ENCODE measurements around the gene GPR148.

GPR148 gene

GRCh38 chr2:130749641-130750040 is 20.8 kb downstream of the GPR148 start:
- no peak for DNase-seq (ENCODE audit: low read depth in 2 of 2)

- no peak for DNase-seq (ENCODE audit: low read depth in 2 of 2)
Observed at GRCh38 chr2:130754811-130755210, 25.9 kb downstream of the GPR148 start.

GRCh38 chr2:130755256-130756052 is 26.6 kb downstream of the GPR148 start, which contains the start of gene AMER3:
Gene AMER3, plus strand, starts transcription at chr2:130755540. Its CDS starts 6,533 bp downstream, at chr2:130762073.
- DNase-seq (ENCODE audit: low read depth in 2 of 2): no peak

- no peak for DNase-seq (ENCODE audit: low read depth in 2 of 2)
Observed at GRCh38 chr2:130756053-130756873, 27.4 kb downstream of the GPR148 start.

GRCh38 chr2:130756874-130757668 is 28.2 kb downstream of the GPR148 start:
- DNase-seq (ENCODE audit: low read depth in 2 of 2): no peak

GRCh38 chr2:130759906-130760753 is 31.3 kb downstream of the GPR148 start:
- no peak for DNase-seq (ENCODE audit: low read depth in 2 of 2)

- DNase-seq (ENCODE audit: low read depth in 2 of 2): no peak
Observed at GRCh38 chr2:130760754-130761751, 32.2 kb downstream of the GPR148 start.

GRCh38 chr2:130762031-130762909 is 33.4 kb downstream of the GPR148 start:
- no peak for DNase-seq (ENCODE audit: low read depth in 2 of 2)

- no peak for DNase-seq (ENCODE audit: low read depth in 2 of 2)
Observed at GRCh38 chr2:130762910-130763385, 34.1 kb downstream of the GPR148 start.

- no peak for DNase-seq (ENCODE audit: low read depth in 2 of 2)
Observed at GRCh38 chr2:130763405-130763804, 34.5 kb downstream of the GPR148 start.

GRCh38 chr2:130764035-130764820 is 35.4 kb downstream of the GPR148 start:
- DNase-seq (ENCODE audit: low read depth in 2 of 2): no peak

- DNase-seq (ENCODE audit: low read depth in 2 of 2): no peak
Observed at GRCh38 chr2:130764821-130765115, 35.9 kb downstream of the GPR148 start.

- no peak for DNase-seq (ENCODE audit: low read depth in 2 of 2)
Observed at GRCh38 chr2:130765464-130765863, 36.6 kb downstream of the GPR148 start.

GRCh38 chr2:130766037-130766436 is 37.2 kb downstream of the GPR148 start:
- no peak for DNase-seq (ENCODE audit: low read depth in 2 of 2)

- no peak for DNase-seq (ENCODE audit: low read depth in 2 of 2)
Observed at GRCh38 chr2:130766711-130767407, 38.0 kb downstream of the GPR148 start.

- no peak for DNase-seq (ENCODE audit: low read depth in 2 of 2)
Observed at GRCh38 chr2:130767408-130767775, 38.5 kb downstream of the GPR148 start.

- DNase-seq (ENCODE audit: low read depth in 2 of 2): no peak
Observed at GRCh38 chr2:130768191-130768855, 39.5 kb downstream of the GPR148 start.

Data from fibroblast of skin of left quadriceps (primary cell).